HG02798 (cell line): Measurements from ENCODE around the gene TSPAN9.

Experiments used
- ATAC-seq: cut with Tn5 transposase; IDR thresholded peaks from one replicate; pipeline ENCODE4 v1.9.1; 2021; ENCODE audit warnings: mild to moderate bottlenecking; ENCODE audit not compliant: unreplicated experiment, poor library complexity

Gene TSPAN9

GRCh38 chr12:3119192-3119755, 42.1 kb downstream of the TSPAN9 start:
- no peak for ATAC-seq

GRCh38 chr12:3119756-3120601, 42.8 kb downstream of the TSPAN9 start:
- no peak for ATAC-seq

GRCh38 chr12:3120701-3121100, 43.5 kb downstream of the TSPAN9 start:
- no peak for ATAC-seq

- ATAC-seq: no peak
These were observed 45.9 kb downstream of the TSPAN9 start for GRCh38 chr12:3122841-3123678.

- ATAC-seq: no peak
These were observed 46.5 kb downstream of the TSPAN9 start for GRCh38 chr12:3123729-3124128.

GRCh38 chr12:3124917-3125316, 47.7 kb downstream of the TSPAN9 start:
- no peak for ATAC-seq

GRCh38 chr12:3125674-3126073, 48.5 kb downstream of the TSPAN9 start:
- ATAC-seq: no peak

GRCh38 chr12:3127832-3128231, 50.7 kb downstream of the TSPAN9 start:
- no peak for ATAC-seq

GRCh38 chr12:3128498-3129293, 51.5 kb downstream of the TSPAN9 start:
- no peak for ATAC-seq

GRCh38 chr12:3129301-3130056, 52.3 kb downstream of the TSPAN9 start:
- no peak for ATAC-seq

GRCh38 chr12:3130057-3130830, 53.1 kb downstream of the TSPAN9 start:
- ATAC-seq: no peak

GRCh38 chr12:3131129-3131528, 54.0 kb downstream of the TSPAN9 start:
- ATAC-seq: no peak

GRCh38 chr12:3132636-3133404, 55.6 kb downstream of the TSPAN9 start:
- no peak for ATAC-seq

- ATAC-seq: no peak
These were observed 56.2 kb downstream of the TSPAN9 start for GRCh38 chr12:3133405-3133783.

GRCh38 chr12:3134126-3134525, 56.9 kb downstream of the TSPAN9 start:
- ATAC-seq: no peak

- ATAC-seq: no peak
These were observed 57.5 kb downstream of the TSPAN9 start for GRCh38 chr12:3134526-3135135.

GRCh38 chr12:3135522-3136461, 58.6 kb downstream of the TSPAN9 start:
- peak; percentile 55 for ATAC-seq
